ENCODE results near the gene SEPTIN11. TPM values are rescaled to one million over a fixed set of nuclear protein-coding genes. Genes with fewer than 3 reads are reported as not detected.

The SEPTIN11 gene
- total RNA-seq, 1 donor from 2014 or later: 460 TPM

DNA sequence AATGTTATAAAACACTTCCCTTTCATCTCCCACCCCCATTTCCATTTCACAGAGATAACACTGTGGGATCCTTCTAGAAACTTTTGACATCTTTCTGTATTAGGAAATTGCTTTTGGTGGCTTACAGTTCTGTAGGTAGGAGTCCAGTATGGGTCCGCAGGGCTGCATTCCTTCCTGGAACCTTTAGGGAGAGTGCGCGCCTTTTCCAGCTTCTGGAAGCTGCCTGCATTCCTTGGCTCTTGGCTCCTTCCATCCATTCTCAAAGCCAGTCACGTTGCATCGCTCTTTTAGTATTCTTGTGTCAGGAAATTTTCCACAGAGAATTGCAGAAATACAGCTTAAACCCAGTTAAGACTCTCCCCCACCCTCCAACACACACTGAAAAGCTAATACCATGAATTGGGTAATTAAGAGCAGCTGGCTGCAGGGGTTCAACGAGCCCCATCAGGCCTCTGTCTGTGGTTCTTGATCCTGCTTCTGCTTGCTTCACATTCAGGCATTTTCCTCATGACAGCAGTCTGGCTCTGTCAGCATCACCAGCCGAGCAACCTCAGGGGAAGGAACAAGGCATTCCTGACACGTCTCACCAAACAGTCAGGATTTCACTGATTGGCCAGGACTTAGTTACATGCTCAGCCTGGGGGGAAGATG, 48.8 kb downstream of the SEPTIN11 start:
- no peak for DNase-seq (ENCODE audit: extremely low spot score, unreplicated experiment)
- H3K27ac Mint-ChIP-seq (ENCODE audit: unreplicated experiment): peak overlapping the region; percentile 74
- peaks cover 59% of the 10 kb centered on the region for H3K36me3 Mint-ChIP-seq (ENCODE audit: unreplicated experiment)
- TF ChIP-seq, protein P1, sequence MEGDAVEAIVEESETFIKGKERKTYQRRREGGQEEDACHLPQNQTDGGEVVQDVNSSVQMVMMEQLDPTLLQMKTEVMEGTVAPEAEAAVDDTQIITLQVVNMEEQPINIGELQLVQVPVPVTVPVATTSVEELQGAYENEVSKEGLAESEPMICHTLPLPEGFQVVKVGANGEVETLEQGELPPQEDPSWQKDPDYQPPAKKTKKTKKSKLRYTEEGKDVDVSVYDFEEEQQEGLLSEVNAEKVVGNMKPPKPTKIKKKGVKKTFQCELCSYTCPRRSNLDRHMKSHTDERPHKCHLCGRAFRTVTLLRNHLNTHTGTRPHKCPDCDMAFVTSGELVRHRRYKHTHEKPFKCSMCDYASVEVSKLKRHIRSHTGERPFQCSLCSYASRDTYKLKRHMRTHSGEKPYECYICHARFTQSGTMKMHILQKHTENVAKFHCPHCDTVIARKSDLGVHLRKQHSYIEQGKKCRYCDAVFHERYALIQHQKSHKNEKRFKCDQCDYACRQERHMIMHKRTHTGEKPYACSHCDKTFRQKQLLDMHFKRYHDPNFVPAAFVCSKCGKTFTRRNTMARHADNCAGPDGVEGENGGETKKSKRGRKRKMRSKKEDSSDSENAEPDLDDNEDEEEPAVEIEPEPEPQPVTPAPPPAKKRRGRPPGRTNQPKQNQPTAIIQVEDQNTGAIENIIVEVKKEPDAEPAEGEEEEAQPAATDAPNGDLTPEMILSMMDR (IDR thresholded peaks at IDR 0.05): no peak
- H3K4me1 Mint-ChIP-seq (ENCODE audit: unreplicated experiment): peaks cover 53% of the 10 kb centered on the region
- no peak overlapping the region for H3K4me3 Mint-ChIP-seq (ENCODE audit: unreplicated experiment)
- no peaks in the 10 kb centered on the region for H3K9me3 Mint-ChIP-seq (ENCODE audit: unreplicated experiment)
- H3K27me3 Mint-ChIP-seq (ENCODE audit: unreplicated experiment): no peaks in the 10 kb centered on the region

Other genes with a start within 250 kb of the SEPTIN11 start
- gene SOWAHB, start 51.6 kb upstream of the SEPTIN11 start, total RNA-seq: 0.75 and 0.91 TPM in 2 replicates
- 320 and 329 TPM in 2 replicates for gene CCNI, start 126.2 kb downstream of the SEPTIN11 start, total RNA-seq
- 73.3 and 73.6 TPM in 2 replicates for gene CCNG2, start 207.5 kb downstream of the SEPTIN11 start, total RNA-seq